ENCODE results near the gene C1QL4.
A peak's percentile ranks its signal among the peaks of the same experiment; 100 is the strongest.
"Not testable (repeated sequence)": the region's sequence is repeated elsewhere in the genome, so short reads cannot be mapped to it uniquely, and the experiment has no call there.

C1QL4 gene

DNA sequence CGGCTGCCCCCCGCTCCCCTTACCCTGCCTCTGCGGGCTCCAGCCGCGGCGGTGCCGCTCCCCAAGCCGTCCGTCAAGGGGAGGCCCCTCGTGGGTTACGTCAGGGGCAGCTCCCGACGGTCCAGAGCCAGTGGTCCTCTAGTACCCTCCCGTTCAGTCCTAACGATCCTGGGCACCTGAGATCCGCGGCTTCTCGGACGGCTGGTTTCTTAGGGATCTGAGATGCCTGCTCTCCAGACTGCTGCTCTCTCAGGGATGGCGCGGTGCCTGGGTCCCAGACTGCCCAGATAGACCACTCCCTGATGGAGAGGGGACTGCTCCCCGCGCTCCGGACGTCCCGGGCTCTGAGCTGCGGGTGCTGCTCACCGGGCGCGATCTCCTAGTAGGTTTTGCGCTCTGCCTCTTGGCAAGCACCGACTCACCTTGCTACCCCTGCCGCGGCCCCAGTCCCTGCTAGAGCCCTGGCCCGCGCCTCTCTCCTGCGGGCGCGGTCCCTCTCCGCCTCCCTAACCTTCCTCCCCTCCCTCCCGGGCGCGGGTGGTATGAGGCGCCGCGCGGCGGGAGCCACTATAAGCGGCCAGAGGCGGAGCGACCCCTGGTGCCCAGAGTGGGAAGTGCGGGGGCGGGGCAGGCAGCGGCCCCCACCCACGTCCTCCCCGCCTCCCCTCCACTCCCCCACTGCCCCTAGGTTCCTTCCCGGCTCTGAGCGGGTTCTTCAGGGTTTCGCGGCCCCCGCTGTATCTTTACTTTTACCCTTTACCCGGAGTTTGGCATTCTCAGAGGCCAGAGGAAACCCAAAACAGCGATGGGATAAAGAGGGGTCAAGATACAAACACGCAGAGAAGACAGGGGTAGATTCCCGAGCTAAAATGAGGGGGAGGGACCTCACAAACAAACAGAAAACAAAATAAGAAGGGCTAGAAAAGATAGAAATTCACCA lies at the start of gene C1QL4:
TSS of gene C1QL4 (minus strand) at position 544 of the 940 bp plus-strand sequence. CDS start 711 bp downstream, outside the sequence.
- DNase-seq: peak; percentile 43

DNA sequence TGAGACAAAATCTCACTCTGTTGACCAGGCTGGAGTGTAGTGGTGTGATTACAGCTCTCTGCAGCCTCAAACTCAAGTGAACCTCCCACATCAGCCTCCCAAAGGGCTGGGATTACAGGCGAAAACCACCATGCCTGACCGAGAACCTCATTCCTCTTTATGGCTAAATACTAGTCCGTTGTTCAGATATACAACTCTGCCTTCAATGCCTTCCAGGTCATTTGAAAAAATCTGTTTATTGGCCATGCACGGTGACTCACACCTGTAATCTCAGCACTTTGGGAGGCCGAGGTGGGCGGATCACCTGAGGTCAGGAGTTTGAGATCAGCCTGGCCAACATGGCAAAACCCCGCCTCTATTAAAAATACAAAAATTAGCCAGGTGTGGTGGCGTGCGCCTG lies 43.2 kb upstream of the C1QL4 start:
- DNase-seq: not testable (repeated sequence)

DNA sequence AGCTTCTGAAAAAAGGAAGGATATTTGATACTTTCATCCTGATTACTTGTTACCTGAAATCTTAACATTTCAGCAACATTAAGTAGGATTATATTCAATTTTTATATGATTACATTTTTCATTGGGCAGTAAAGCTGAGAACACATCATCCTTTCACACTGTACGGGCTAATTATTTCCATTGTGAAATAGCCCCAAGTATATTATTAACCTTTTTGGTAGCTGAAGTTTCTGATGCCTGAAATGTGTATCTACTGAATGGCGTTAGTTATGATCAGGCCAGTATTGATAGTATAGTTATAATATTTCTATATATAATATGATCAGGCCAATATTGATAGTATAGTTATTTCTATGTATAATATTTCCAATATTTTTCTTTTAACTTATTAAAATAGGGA lies 40.4 kb upstream of the C1QL4 start:
- no peak for DNase-seq

DNA sequence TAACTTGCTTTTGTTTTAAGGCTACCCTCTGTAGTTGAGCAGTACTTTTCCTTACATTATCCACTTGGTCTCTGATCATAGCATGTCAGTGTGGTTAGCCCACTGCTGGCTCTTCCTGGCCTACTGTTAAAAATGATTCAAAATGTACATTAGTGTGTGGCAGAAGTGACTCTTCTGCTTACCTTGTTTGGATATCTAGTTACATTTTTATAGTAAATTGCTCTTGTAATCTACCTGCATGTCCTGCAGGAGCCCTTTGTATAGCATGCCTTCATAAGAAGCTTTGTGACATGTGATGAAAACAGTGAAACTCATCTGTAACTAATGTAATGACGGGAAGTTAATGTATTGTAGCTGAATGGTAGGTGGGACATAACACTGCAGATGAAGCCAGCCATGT lies 38.4 kb upstream of the C1QL4 start:
- no peak for DNase-seq

DNA sequence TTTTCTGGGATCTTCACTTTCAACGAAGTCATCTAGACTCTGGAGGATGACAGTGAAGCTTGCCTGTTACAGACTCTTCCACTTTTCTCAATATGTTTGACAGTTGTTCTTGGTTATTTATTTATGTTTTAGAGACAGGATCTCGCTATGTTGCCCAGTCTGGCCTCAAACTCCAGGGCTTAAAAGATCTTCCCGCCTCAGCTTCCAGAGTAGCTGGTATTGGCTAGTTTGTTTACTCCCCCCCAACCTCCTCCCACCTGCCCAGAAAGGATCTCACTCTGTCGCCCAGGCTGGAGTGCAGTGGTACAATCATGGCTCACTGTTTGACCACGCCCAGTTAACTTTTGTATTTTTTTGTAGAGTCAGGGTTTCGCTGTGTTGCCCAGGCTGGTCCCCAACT lies 33.6 kb upstream of the C1QL4 start:
- DNase-seq: no peak

DNA sequence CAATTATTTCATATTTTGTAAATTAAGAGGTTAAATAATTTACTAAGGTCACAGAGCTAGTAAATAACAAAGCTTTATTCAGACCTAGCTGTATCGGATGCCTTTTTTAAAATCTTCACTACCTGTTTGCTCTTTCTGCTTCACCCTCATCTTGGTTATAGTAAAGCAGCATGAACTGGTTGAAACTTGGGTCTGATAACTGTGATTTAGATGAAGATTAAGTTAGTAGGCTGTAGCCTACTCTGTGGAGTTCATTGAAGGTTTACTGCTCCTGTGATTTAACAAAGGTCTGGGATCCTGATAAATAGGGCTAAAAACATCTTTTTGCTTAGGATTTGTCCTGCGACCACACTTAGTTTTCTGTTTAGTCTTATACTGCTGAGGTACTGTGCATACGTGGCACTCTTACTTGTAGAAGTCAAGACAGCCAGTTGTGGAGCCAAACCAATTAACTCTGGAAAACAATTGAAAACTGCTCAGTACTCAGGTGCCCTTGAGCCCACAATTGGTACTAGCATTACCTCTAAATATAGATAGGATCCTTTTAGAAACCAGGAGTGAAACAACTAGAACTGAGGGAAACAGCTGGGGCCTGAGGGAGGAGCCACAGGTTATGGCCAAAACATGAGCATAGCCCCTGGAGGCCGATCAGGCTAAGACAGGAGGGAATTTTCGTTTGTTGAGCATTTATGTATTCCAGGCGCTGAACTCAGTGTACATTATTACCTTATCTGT lies 32.6 kb upstream of the C1QL4 start:
- no peak for DNase-seq

DNA sequence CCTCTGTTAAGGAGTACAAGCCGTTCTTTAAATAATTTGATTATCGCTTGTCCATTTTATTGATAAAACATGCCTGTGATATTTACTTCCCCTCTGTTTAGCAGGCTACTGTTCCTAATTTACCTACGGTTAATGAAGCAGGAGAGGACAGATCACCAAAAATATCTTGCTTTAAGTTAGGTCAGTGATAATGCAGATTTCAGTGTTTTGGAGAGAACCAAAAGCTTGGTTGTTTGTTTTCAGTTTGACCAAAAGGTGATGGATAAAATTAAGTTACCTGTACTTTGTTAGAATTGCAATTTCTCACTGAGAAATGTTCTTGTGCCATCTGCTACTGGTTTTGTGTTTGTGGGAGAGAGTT lies 31.2 kb upstream of the C1QL4 start:
- no peak for DNase-seq

DNA sequence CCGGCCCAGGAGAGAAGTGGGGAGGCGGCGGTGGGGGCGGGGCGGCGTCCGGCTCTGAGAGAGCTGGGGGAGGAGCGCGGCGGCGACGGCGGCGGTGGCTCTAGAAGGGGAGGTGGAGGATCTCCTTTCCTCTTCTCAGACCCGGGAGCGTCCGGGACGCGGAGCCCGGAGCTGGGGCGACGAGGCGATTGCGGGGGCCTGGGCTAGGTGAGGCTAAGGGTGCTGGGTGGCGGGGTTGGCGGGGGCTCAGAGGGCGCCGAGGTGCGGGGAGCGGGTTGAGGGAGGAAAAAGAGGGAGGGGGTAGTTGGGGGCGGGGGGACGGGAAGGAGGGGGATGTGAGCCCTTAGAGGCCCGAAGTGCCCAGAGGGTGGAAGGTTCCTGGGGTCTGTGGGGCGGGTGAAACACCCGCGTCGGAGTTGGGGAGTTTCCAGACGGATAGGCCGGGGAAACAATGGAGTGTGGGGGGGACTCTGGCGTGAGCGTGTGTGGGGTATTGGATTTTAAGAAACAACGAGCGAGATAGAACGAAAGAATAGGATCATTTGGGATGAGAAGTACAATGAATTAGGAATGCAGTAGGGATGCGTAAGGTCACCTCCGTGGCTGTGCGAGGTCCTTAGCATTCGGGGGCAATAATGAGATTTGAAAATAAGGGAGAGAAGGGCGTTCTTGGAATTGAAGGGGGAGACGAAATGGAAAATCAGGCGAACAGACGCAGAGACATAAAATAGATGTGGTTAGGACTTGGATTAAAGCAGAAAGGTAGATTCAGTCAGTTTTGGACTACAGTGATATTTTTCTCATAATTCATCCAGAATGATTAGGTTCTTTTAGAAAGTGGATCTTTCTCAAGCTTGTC lies 30.6 kb upstream of the C1QL4 start, which contains the start of gene SPATS2:
TSS of gene SPATS2 (plus strand) at position 82 of the 859 bp plus-strand sequence. CDS start 93,551 bp downstream, outside the sequence.
- peak; percentile 41 for DNase-seq

DNA sequence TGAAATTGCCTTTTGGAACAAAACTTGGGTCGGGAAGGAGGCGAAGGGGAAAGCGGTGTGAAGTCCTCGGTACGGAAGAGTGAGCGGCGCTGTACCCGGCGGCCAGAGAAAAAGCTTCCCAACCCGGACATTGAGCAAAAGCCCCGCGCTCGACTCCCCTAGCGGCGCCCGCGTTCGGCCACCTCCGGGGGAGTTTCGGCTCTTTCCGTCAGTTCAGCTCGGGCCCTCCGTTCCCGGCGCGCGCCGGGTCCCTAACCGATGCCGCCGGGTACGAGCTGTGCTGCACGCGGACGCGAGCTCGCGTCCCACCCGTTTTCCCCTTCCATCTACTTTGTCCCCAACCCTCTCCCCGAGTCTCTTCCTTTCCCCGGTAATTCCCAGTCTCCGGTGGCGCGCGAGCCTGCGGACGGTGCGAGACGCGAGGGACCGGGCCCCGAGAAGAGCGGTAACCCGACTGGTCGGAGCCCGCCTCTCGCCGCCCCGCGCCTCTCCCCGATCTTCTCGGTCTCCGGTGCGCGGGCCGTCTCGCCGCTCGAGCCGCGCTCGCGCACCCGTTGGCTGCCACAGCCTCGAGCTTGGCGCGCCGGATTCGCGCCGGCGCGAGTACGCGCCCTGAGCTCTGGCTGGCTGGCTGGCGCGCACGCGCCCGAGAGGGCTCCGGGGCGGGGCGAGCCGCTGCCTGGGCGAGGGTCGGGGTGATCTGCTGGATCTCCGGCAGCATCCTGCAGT lies 29.8 kb upstream of the C1QL4 start:
- peak; percentile 91 for DNase-seq

DNA sequence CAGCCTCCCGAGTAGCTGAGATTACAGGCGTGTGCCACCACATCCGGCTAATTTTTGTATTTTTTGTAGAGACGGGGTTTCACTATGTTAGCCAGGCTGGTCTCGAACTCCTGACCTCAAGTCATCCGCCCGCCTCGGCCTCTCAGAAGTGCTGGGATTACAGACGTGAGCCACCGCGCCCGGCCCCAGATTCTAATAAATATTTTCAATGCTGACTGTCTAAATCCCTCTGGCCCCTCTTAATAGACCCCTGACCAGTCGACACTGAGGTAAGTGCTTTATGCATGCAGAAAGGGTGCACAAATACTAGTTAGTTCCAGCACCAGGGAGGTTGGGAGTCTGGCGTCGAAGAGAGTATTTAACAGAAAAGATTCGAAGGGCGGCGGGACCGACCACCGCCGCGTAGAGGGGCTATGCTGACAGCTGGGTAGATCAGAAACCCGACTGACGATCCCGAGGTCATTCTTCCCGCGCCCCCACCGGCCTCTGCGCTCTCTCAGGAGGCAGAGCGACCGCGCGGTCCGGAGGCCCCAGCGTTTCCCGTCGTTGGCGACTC lies 29.2 kb upstream of the C1QL4 start:
- DNase-seq: no peak

DNA sequence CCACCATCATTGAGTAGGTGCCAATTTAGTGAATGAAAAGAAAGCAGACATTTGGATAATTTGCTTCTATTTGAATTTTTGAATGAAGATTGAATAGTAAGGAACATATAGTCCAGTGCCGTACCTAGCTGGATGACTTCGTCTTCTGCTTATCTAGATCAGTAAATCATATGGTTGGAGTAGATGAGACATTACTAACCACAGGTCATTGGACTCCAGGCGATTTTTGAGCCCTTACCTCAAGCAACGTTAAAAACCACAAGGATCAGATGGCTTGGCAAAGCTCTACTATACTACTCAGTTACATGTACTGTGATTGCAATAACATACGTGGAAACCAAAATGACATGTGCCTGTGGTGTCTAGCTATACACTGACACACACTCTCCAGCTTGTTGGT lies 28.6 kb upstream of the C1QL4 start:
- no peak for DNase-seq

DNA sequence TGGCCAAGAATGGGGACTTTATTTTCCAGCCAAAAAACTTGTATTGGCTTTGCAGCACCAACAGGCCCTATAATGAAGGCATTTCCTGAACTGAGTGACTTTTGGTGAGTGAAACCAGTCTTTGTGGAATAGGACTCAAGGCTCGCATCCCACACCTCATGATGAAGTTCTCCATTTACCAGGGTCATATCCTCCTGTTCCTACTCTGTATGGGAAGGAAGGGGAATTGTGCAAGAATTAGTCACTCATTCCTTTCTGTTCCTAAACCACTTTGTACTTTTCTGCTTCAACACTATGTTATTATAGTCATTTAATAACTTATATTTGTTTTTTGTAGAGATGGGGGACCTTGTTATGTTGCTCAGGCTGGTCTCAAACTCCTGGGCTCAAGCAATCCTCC lies 28.0 kb upstream of the C1QL4 start:
- DNase-seq: no peak

DNA sequence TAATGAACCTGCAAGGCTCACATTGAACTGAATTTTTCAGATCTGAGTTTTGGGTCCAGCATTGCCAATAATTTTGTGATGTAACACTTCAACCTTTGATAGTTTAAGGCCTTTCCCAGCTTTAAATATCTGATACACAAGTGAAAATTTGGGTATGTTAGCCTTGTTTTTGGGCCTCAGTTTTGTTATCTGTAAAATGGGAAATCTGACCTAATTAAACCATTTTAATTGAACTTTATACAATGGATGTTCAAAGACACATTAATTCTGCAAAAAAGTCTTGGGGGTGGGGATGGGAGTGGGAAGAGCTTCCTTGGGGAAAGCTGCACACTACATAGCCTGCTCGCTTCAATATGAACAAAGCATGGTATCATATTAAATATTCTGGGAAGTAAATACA lies 25.1 kb upstream of the C1QL4 start:
- DNase-seq: no peak

DNA sequence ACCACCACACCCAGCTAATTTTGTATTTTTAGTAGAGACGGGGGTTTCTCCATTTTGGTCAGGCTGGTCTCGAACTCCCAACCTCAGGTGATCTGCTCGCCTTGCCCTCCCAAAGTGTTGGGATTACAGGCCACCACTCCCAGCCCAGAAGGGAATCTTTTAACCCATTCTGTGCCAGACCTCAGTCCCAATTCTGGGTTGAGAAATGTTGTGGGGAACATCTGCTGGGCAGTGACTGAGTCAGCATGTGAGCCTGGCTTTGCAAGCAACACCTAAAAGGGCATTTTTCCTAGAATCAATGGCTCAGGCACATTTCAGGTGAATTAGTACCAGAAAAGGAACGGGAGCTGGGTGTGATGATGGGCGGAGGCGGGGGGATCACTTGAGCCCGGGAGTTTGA lies 22.7 kb upstream of the C1QL4 start:
- no peak for DNase-seq

DNA sequence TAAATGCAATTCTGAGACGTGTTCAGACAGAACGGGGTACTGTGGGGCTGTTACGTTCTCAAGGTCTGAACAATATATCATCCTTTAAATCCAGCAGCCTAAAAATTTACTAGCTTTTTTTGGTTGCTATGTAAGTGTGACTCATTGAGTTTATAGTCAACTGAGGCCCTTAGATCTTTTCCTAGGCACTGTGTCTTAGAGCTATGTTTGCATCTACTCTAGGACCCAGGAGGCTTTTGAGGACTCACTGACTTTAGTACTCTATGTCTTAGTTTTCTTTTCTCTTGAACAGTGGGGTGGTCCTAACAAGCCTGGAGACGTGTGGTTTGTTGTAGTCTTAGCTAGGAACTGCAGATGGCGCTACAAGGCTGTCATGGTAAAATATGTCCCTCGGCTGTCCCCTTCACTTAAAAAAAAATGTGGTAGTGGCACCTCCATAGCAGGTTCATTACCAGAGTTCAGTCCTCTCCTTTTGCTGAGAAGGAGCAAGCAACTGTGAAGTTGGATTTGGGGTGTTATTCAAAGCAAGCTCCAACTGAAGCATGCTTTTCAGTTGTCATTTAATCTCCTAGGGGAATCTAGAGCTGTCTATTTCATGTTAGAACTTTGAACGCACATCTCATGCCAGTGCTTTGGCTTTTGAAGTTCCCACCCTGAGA lies 21.6 kb upstream of the C1QL4 start:
- peak; percentile 53 for DNase-seq

DNA sequence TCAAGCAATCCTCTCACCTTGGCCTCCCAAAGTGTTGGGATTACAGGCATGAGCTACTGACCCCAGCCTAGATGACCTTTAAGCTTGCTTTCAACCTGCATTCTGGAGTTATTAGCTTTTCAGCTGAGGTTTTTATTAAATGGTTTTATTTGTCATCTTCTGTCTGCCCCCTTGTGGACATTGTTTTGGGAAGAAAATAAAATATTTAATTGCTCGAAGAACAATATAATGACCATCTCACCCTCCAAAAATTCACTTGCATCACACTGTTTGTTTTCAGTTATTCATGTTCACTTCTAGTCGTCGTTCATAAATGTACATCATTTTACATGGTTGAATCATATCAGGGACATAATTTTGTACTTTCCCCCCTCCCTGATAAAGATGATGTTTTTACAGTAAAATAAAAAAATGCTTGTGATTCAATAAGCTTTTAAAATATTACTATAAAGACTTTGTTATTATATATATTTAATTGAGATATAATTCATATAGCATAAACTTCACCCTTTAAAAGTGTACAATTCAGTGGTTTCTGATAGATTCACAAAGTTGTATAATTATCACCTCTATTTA lies 20.2 kb upstream of the C1QL4 start:
- DNase-seq: no peak

DNA sequence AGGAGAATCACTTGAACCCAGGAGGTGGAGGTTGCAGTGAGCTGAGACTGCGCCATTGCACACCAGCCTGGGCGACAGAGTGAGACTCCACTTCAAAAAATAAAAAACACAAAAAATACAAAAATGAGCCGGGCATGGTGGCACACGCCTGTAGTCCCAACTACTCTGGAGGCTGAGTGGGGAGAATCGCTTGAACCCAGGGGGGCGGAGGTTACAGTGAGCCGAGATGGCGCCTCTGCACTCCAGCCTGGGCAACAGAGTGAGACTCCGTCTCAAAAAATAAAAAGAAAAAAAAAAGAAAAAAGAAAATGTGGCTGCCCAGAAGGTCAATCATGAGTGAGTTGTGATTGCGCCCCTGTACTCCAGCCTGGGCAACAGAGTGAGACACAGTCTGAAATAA lies 18.9 kb upstream of the C1QL4 start:
- DNase-seq: no peak

DNA sequence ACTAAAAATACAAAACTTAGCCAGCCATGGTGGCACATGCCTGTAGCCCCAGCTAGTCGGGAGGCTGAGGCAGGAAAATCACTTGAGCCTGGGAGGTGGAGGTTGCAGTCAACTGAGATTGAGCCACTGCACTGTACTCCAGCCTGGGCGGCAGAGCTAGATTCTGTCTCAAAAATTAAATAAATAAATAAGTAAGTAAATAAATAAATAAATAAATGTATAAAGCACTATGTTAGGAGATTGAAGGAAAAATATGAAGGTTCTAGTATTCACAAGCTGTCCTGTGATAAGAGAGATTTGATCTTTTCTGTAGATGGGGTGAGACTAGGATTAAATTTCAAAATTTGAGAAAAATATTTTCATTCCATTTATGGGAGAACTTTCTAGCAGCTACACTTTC lies 15.4 kb upstream of the C1QL4 start:
- no peak for DNase-seq

DNA sequence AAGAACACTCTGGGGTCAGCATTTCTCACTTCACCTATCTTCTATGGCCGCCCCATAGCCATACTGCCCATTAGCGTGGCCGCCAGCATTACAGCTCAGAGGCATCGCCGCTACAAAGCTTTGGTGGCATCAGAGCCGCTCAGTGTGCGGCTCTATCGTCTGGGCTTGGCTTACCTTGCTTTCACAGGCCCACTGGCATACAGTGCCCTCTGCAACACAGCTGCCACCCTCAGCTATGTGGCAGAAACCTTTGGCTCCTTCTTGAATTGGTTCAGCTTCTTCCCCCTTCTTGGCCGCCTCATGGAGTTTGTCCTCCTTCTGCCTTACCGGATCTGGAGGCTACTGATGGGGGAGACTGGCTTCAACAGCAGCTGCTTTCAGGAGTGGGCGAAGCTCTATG lies 12.3 kb upstream of the C1QL4 start:
- no peak for DNase-seq

DNA sequence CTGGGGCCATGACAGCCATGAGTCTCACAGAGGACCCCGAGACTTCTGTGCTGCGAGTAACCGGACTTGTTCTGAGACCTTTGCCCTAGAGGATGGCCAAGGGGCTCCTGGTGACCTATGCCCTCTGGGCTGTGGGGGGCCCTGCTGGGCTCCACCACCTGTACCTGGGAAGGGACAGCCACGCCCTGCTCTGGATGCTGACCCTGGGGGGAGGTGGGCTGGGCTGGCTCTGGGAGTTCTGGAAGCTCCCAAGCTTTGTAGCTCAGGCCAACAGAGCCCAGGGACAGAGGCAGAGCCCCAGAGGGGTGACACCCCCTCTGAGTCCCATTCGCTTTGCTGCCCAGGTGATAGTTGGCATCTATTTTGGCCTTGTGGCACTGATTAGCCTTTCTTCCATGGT lies 11.8 kb upstream of the C1QL4 start:
- DNase-seq: no peak

All from NCI-H2107 (cell line).